HTR-8/SVneo (cell line): ENCODE measurements around the gene CD160.
"Not testable (repeated sequence)": the region's sequence is repeated elsewhere in the genome, so short reads cannot be mapped to it uniquely, and the experiment has no call there.

Experiments used
- DNase-seq: peaks from one replicate; pipeline ENCODE4 v3.0.0; 2011; ENCODE audit warnings: low spot score, mixed read lengths; ENCODE audit not compliant: insufficient read length
- FAIRE-seq: peaks from 2 replicates; lab custom pipeline; 2011; peaks lifted over from hg19 to GRCh38; lab: Jason Lieb, UNC

Gene CD160

DNA sequence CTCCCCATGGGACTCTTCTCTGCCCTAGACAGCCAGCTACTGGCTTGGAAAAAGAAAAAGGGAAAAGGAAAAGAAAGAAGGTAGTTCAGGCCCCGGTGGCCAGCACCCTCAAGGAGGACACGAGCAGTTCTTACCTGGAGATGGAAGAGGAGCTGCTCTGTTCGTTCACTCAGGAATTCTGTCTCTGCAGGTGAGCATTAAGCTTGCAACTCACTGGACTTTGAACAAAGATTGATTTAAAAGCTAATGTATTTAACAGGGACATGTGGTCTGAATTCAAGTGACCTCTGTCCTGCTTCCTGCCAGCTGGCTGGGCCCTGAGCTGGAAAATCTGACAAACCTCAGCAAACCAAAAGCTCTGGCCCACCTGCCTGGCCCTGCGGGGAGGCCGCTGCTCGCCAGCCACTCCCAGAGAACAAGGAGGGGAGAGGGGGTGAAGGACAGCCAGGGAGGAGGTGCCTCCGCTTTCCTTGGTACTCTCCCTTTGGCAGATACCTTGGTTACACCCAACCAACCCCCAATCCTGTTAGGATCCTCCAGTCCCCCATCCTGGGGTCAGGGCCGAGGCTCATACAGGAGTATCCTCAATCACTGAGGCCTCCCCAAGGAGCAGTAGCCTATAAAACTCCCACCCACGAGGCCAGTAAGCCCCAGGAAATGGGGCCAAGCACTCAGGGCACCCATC is 12.0 kb upstream of the CD160 start, which contains the start of gene PDZK1:
Gene PDZK1 (minus strand): TSS at position 186 of the 685 bp plus-strand sequence. CDS start 19,347 bp downstream, outside the sequence.
- DNase-seq (no peak), FAIRE-seq (no peak)

DNA sequence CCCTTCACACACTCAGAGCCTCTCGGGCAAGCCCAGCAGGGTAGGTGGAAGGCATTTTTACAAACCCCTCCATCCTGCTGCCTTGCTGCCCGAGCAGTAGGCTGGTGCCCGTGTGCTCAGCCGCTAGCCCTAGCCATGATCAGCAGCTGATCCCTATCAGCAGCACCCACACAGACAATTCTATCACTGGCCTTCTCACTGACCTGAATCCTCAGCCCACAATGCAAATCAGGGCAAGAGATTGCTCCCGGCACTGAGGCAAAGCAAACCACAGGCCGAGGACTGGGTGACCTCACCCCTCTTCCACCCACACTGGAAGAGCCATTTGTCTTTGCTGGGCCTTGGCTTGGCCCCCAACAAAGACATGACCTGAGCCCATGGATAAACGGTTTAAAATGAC is 11.2 kb upstream of the CD160 start:
- FAIRE-seq, result no peak

DNA sequence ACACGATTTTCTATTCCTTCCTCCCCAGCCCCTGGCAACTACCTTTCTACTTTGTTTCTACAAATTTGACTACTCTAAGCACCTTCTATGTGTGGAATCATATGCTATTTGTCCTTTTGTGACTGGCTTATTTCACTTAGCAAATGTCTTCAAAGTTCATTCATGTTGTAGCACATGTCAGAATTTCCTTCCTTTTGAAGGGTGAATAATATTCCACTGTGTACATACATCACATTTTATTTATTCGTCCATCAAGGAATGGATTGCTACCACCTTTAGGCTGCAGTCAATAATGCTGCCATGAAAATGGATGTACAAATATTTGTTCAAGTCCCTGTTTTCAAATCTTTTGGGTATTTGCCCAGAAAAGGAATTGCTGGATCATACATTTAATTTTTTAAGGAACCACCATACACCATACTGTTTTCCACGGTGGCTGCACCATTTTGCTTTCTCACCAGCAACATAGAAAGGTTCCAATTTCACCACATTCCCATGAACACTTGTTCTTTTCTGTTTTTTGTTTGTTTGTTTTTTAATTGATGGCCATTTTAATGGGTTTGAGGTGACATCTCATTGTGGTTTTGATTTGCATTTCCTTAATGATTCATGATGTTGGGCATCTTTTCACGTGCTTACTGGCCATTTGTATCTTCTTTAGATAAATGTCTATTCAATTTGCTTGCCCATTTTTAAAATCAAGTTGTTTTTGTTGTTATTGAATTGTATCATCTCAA is 8.8 kb upstream of the CD160 start:
- FAIRE-seq, result no peak
- DNase-seq, result no peak

More for the DNA sequence above, 11.2 kb upstream of the CD160 start:
- no peak for DNase-seq

DNA sequence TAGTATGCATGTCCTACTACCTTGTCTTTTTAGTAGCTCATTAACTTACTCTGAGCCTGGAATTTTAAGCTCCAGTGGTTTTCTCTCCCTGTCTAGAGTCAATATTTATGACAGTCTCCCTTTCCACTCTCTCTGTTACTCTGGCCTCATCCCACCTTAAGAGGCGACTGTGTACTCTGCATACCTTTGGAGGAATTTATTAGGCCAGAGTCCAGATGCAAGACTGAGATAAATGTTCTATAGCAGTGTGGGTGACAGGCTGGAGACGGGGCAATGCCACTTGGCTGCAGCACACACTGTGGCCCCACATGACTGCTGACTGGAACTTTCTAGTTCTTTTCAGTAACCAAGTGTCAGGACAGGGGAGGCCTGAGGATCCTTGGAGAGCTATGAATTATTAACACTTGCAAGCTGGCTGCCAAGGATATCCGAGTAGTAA is 8.1 kb upstream of the CD160 start:
- no peak for DNase-seq
- no peak for FAIRE-seq

DNA sequence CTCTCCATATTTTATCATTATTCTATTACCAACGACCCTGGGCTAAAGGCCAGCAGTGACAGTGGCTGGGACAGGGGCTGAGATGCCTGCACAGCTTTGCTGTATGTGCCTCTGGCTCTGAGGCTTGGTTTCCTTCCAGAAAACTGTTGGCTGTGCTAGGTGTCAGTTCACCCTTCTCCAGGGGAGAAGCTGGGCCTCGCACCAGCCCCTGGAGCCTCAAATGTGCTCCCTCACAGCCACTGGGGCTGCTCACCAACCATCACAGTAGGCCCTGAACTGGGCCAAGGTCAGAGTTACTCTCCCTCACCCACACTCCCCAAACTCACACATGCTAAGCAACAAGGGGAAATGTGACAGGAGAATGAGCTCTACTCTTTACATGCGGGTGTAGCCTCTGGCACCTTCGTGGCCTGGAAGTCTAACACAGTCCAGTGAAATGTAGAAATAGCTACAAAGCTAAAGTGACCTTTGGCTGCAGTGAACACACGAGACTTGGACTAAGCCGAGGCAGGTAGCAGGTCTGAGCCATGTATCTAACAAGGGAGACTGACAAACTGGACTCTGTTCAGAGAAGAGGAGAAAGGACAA is 4.7 kb upstream of the CD160 start:
- no peak for FAIRE-seq
- no peak for DNase-seq

DNA sequence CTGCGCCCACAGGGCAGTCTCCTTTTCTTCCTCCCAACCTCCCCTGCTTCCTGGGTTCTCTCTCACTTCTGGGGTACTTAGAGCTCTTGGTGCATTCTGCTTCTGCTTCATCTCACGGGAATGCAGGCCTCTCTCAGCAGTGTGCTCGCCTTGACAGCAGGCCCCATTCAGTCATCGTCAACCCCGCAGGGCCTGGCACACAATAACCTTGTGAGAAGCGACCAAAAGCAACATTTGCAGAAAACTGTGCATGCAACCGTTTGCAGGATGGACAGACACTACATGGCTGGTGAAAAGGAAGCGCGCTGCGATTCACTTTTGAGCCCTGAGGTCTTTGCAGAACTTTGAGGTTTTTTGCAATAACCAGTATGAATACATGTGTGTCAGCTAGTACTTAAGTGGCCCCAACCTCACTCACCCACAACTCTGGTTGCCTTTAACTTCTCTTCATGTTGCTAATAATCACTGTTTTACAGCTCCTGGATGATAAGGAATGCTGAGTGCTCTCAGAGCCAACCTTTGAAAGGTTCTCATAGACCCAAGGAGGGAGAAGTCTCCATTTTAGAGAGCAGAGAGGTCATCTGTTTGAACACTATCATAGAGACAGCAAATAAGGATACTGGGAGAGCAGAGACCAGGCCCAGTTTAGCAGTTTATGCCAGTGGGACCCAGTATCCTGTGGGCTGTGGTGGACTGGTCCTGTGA is 2.5 kb upstream of the CD160 start:
- DNase-seq, result no peak
- FAIRE-seq, result no peak

DNA sequence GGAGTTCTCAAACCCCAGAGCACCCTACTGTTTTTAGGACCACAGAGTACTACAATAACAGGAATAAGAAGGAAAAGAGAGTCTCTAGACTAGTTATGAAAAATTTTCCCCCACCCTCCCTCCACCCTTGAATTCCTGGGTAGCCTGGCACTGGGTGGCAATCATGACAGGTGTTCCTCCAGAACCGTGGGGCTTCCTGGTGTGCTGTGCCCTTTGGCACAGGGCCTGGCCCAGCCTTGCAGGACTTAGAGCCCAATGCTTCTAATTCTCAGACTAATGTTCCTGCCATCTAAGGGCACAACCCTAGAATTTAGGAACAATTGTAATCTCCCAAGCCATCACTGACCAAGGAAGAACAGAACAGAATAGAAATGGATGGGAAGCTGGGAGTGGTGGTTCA is 1.5 kb upstream of the CD160 start:
- DNase-seq (no peak), FAIRE-seq (no peak)

DNA sequence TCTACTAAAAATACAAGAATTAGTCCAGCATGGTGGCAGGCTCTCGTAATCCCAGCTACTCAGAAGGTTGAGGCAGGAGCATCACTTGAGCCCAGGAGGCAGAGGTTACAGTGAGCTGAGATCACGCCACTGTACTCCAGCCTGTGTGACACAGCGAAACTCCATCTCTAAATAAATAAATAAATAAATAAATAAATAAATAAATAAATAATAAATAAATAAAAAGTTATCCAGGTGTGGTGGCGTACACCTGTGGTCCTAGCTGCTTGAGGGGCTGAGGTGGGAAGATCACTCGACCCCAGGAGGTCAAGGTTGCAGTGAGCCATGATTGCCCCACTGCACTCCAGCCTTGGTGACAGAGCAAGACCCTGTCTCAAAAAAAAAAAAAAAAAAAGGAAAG is 834 bp upstream of the CD160 start:
- not testable (repeated sequence) for DNase-seq, FAIRE-seq

DNA sequence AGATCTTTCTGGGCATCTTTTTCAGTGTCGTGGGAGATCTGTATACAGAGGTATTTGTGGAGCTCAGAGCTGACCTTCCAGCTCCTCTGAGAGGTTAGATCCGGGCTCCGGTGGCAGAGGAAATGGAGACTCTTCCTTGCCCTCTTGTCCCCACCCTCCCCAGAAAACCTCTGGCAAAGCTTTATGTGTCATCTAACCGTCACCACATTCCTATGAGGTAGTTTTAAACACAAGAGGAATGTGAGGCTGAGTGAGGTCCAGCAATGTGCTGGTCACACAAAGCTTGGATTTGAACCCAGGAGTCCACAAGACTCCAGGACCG is 1.2 kb downstream of the CD160 start:
- peak; percentile 56 for DNase-seq
- no peak for FAIRE-seq

DNA sequence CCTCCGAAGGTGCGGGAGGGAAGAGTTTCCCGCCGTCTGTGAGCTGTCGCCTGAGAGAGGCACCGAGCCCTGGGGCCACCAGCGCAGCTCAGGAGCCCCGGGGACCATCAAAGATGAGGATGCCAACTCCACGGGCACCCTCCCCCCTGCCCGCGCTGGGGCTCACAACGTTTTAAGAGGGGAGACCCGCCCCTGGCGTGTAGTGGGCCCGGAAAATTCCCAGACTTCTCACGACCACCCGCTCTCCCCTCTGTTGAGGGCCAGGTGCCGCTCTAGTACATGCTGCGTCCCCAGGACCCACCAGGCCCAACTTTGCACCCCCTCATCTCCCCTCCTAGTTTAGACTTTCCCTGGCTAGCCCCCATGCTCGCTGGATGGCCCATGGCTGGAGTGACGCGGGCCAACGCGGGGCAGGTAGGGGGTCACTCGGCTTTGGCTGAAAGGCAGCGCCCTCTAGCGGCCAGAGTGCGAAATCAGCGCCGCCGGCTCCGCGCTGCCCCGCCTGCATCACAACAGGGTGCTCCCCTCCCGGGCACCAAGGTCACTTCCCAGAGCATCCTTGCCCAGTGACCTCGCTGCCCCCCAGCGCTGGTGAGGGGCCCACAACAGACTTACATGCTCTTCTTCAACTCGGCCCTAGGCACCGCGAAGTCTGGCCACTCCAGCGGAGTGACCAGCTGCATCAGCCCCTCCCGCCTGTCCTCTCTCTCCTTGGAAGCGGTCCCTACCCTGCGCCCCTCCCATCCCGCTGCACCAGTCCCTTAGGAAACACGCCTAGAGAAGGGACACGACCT is 1.8 kb downstream of the CD160 start:
- FAIRE-seq, result peak; percentile 55
- DNase-seq, result peak; percentile 81

DNA sequence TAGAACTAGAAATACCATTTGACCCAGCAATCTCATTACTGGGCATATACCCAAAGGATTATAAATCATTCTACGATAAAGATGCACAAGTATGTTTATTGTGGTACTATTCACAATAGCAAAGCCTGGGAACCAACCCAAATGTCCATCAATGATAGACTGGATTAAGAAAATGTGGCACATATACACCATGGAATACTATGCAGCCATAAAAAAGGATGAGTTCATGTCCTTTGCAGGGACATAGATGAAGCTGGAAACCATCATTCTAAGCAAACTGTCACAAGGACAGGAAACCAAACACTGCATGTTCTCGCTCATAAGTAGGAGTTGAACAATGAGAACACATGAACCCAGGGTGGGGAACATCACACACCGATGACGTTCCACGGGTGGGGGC is 6.9 kb downstream of the CD160 start:
- not testable (repeated sequence) for FAIRE-seq, DNase-seq

DNA sequence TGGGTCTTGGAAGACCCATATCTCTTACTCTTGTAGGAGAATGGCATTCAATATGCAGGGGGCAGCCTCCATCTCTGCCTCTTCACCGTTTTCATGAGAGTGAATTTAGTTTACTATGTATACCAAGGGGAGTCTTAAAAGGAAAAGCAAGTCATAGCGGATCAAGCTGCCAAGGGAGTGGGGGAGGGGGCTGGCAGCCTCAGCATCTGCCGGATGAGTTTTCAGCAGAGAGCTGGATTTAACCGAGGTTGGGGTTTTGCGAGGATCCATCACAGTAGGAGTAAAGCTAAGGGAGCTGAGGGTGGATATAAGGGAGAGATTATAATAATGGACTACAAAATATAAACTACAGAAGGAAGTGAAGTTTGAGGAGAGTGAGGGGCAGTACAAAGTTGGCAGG is 9.9 kb downstream of the CD160 start:
- DNase-seq, result no peak
- no peak for FAIRE-seq

DNA sequence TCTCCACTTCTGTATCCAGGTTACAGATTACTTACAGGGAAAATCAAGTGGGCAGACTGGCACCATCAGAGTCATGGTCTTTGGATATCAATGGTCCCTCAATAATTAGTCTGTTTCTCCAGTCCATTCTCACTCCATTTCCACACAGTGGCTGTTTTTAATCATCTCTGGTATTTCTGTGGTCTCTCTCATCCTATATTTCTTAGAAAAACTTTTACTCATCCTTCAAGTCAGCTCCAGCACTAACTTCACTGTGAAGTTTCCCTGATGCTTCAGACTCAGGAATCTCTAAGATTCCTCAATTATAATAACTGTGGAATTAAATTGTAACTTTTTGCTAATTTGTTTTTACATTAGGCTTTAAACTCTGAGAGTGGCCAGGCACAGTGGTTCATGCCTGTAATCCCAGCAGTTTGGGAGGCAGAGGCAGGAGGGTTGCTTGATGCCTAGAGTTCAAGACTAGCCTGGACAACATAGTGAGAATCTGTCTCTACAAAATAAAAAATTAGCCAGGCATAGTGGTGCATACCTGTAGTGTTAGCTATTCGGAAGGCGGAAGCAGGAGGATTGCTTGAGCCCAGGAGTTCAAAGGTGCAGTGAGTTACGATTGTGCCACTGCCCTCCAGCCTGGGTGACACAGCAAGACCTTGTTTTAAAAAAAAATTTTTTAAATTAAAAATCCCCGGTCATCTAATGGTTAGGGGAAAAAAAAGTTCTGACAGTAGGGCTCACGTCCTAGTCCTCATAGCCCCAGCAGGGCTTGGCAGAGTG is 10.6 kb downstream of the CD160 start:
- DNase-seq (no peak), FAIRE-seq (no peak)

DNA sequence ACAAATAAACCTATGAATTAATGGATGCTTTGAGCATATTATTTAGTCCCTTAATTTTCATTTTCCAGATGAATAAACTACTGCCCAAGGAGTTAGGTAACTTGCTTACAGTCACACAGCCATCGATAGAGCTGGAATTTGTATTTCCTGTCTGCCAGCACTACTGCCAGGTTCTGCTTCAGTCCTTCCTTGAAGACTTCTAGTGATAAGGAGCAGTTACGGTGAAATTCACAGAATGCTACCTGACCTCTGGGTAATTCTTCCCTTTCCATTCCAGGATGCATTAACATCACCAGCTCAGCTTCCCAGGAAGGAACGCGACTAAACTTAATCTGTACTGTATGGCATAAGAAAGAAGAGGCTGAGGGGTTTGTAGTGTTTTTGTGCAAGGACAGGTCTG is 11.2 kb downstream of the CD160 start:
- FAIRE-seq (no peak), DNase-seq (no peak)

DNA sequence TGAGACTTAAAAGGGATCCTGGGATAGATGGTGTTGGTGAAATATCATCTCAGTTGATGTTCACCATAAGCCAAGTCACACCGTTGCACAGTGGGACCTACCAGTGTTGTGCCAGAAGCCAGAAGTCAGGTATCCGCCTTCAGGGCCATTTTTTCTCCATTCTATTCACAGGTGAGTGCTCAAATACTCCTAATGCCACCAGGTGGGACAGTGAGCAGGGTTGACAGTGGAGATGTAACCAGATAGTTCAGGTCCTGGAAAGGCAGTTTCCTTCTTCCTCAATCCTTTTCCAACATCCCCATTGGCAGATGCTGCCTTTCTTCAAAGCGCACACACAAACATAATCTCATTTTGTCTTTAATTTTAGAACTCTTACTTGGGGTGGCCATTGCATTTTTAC is 11.6 kb downstream of the CD160 start:
- FAIRE-seq (no peak), DNase-seq (no peak)

DNA sequence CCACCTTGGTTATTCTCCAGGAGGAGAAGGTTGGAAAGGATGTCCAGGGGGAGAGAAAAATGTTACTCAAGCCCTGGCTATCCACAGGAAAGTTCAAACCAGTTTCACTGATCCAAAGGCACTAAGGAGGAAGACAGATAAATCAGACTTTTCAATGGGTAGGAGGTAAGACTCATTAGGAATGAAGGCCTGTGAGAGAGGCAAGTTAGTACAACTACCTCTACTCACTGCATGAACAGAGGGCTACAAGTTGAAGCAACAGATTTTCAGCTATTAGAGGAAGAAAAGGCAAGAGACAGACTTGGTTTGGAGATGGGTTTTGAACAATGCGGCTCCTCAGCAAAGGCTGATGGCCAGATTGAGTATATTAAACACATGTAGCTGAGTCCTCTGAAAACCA is 16.9 kb downstream of the CD160 start:
- FAIRE-seq (no peak), DNase-seq (no peak)

DNA sequence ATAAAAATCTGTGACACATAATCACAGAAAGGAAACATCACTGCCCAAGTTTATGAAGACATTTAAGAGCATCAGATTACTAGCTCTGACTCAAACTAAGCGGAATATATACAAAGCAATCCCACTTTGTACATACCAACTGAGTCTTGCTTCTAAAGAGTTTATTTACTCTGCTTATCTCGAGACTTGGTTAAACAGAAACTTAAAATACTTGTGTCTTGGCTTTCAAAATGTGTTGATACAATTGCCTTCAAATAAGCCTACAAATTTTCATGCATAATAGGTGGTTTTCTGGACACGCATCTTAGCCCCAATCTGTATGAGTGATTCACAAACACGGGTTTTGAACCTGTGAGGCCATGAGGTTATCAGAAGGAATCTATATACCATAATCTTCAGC is 21.0 kb downstream of the CD160 start:
- DNase-seq (no peak), FAIRE-seq (no peak)

DNA sequence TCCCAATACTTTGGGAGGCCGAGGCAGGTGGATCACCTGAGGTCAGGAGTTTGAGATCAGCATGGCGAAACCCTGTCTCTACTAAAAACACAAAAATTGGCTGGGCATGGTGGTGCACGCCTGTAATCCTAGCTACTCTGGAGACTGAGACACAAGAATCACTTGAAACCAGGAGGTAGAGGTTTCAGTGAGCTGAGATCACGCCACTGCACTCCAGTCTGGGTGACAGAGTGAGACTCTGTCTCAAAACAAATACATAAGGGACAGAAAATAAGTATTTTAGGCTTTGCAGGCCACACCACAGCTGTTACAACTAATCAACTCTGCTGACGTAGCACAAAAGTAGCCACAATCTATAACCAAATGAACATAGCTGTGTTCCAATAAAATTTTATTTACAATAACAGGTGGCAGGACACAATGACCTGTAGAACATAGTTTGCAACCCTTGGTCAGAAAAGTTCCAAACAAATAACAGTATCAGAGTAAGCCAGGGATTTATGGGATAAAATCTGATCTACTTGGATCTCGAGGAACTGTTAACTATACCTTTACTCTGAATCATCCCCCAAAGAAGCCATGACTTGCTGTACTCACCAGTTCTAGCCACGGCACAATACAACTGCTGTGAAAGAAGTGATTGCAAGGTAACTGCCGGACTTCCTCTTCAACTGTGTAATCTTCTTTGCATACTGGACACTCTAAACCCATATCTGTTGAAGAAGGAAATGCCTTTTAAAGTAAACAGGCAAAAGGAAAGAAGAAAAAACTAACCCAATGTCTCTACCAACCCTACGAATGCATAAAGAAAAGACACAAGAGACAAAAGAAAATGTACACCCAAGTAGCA is 28.3 kb downstream of the CD160 start:
- FAIRE-seq (no peak), DNase-seq (no peak)
